ES-I3 (cell line): ENCODE results near the gene NR4A3.

Experiments
- H3K36me3 ChIP-seq: 2 replicates; pipeline ENCODE4 v1.6.1; 2013; ENCODE audit warnings: mild to moderate bottlenecking, low read length, control low read depth, moderate library complexity; ENCODE audit not compliant: insufficient read depth
- H3K4me1 ChIP-seq: 2 replicates; pipeline ENCODE4 v1.6.1; 2013; ENCODE audit warnings: mild to moderate bottlenecking, control low read depth, low read length; ENCODE audit not compliant: insufficient read depth
- H3K9ac ChIP-seq: 2 replicates; pipeline ENCODE4 v1.6.1; 2013; ENCODE audit warnings: low read depth, mild to moderate bottlenecking, low read length, moderate library complexity
- H3K9me3 ChIP-seq: 2 replicates; pipeline ENCODE4 v1.6.1; 2013; ENCODE audit warnings: mild to moderate bottlenecking, low read length, moderate library complexity; ENCODE audit not compliant: control insufficient read depth, insufficient read depth

NR4A3 gene

GRCh38 chr9:99903393-99903792 is 81.7 kb downstream of the NR4A3 start:
- H3K36me3 ChIP-seq, result no peaks in the 10 kb centered on the region
- no peaks in the 10 kb centered on the region for H3K9me3 ChIP-seq
- H3K9ac ChIP-seq, result no peak overlapping the region
- peaks cover 12% of the 10 kb centered on the region for H3K4me1 ChIP-seq

GRCh38 chr9:99905833-99906402 is 84.2 kb downstream of the NR4A3 start:
- H3K9ac ChIP-seq, result peak overlapping the region; percentile 71
- H3K36me3 ChIP-seq, result no peaks in the 10 kb centered on the region
- peaks cover 12% of the 10 kb centered on the region for H3K4me1 ChIP-seq
- H3K9me3 ChIP-seq, result no peaks in the 10 kb centered on the region

- no peaks in the 10 kb centered on the region for H3K9me3 ChIP-seq
- peak within 1 kb of the TSS; percentile 71 for H3K9ac ChIP-seq
- peaks cover 12% of the 10 kb centered on the region for H3K4me1 ChIP-seq
- H3K36me3 ChIP-seq, result no peaks in the 10 kb centered on the region
Measured at GRCh38 chr9:99906403-99907207, 84.9 kb downstream of the NR4A3 start, which contains the start of gene STX17. STX17 (plus strand) TSS chr9:99906654; CDS start chr9:99915240, 8,586 bp downstream.

- H3K9ac ChIP-seq, result peak overlapping the region; percentile 71
- peaks cover 12% of the 10 kb centered on the region for H3K4me1 ChIP-seq
- H3K36me3 ChIP-seq, result no peaks in the 10 kb centered on the region
- H3K9me3 ChIP-seq, result no peaks in the 10 kb centered on the region
Measured at GRCh38 chr9:99907208-99907532, 85.5 kb downstream of the NR4A3 start.

DNA sequence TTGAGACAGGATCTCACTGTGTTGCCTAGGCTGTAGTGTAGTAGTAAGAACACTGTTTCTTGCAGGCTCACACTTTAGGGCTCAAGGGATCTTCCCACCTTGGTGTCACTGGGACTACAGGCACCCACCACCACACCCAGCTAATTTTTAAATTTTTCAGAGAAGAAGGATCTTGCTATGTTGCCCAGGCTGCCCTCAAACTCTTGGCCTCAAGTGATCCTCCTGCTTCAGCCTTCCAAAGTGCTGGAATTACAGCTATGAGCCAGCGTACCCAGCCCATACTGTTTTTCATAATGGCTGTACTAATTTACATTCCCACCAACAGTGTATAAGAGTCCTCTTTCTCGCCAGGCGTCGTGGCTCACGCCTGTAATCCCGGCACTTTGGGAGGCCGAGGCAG is 89.9 kb downstream of the NR4A3 start:
- Histone ChIP-seq H3K4me1 (peaks cover 11% of the 10 kb centered on the region; the same call in 1 of the 2 replicates), H3K9me3 (no peaks in the 10 kb centered on the region), H3K9ac (no peak overlapping the region), H3K36me3 (no peaks in the 10 kb centered on the region)
